Keratinocyte (primary cell): ENCODE data around the gene PMIS2. TPM values are rescaled to one million over a fixed set of nuclear protein-coding genes. Genes with fewer than 3 reads are reported as not detected.

Source experiments
- DNase-seq: peaks from one replicate; pipeline ENCODE4 v3.0.0-alpha.2; 2011; ENCODE audit warnings: low read depth, missing footprints, low spot score
- FAIRE-seq: peaks from 2 replicates; lab custom pipeline; 2011; peaks lifted over from hg19 to GRCh38; lab: Jason Lieb, UNC
- H2AFZ ChIP-seq: 2 replicates; pipeline ENCODE4 v1.6.0; 2012; ENCODE audit warnings: low read length, control low read depth, inconsistent platforms; ENCODE audit not compliant: control insufficient read depth
- H3K27ac ChIP-seq: 2 replicates; pipeline ENCODE4 v1.5.1; 2011; ENCODE audit warnings: low read length; ENCODE audit not compliant: control insufficient read depth, insufficient read depth
- H3K27me3 ChIP-seq: 3 replicates; pipeline ENCODE4 v1.6.0; 2011; ENCODE audit warnings: low read length; ENCODE audit not compliant: control insufficient read depth, insufficient read depth; ENCODE audit errors: extremely low read depth
- H3K36me3 ChIP-seq, 2 experiments: 2 replicates in 1 of 2; 3 replicates in 1 of 2; pipeline ENCODE4 v1.5.1; 2011; ENCODE audit warnings: low read length in 2 of 2, mild to moderate bottlenecking in 1 of 2; ENCODE audit not compliant: control insufficient read depth in 2 of 2, insufficient read depth in 2 of 2; ENCODE audit errors: extremely low read depth in 1 of 2
- H3K4me1 ChIP-seq: 3 replicates; pipeline ENCODE4 v1.5.1; 2011; ENCODE audit warnings: low read length; ENCODE audit not compliant: control insufficient read depth, insufficient read depth; ENCODE audit errors: extremely low read depth
- H3K4me2 ChIP-seq: 3 replicates; pipeline ENCODE4 v1.6.0; 2011; ENCODE audit warnings: low read depth, low read length; ENCODE audit not compliant: control insufficient read depth, insufficient read depth; ENCODE audit errors: extremely low read depth
- H3K4me3 ChIP-seq, 3 experiments: fragments of 200-600 bp in 1 of 3; sonication (generic) in 1 of 3; 2 replicates in 2 of 3; 3 replicates in 1 of 3; pipeline ENCODE4 v1.5.1; 2011 to 2016; ENCODE audit warnings: low read length in 3 of 3, mild to moderate bottlenecking in 3 of 3, control low read depth in 2 of 3, inconsistent platforms in 1 of 3, low read depth in 1 of 3, mixed read lengths in 1 of 3, mixed run types in 1 of 3, moderate library complexity in 1 of 3; ENCODE audit not compliant: control insufficient read depth in 2 of 3, insufficient read depth in 2 of 3; ENCODE audit errors: extremely low read depth in 1 of 3
- H3K79me2 ChIP-seq: 2 replicates; pipeline ENCODE4 v1.6.0; 2012; ENCODE audit warnings: low read length; ENCODE audit not compliant: control insufficient read depth, insufficient read depth
- H3K9ac ChIP-seq: 3 replicates; pipeline ENCODE4 v1.6.0; 2011; ENCODE audit warnings: low read length; ENCODE audit not compliant: control insufficient read depth, insufficient read depth; ENCODE audit errors: extremely low read depth
- H3K9me1 ChIP-seq: 3 replicates; pipeline ENCODE4 v1.6.0; 2011; ENCODE audit warnings: low read length; ENCODE audit not compliant: control insufficient read depth, insufficient read depth; ENCODE audit errors: extremely low read depth
- H3K9me3 ChIP-seq: 2 replicates; pipeline ENCODE4 v1.5.1; 2012; ENCODE audit warnings: low read depth, low read length; ENCODE audit not compliant: control insufficient read depth
- H4K20me1 ChIP-seq: 3 replicates; pipeline ENCODE4 v1.6.0; 2011; ENCODE audit warnings: low read length; ENCODE audit not compliant: control insufficient read depth, insufficient read depth; ENCODE audit errors: extremely low read depth
- EZH2 ChIP-seq: IDR thresholded peaks from one replicate; pipeline ENCODE4 v1.6.1; 2012; ENCODE audit warnings: inconsistent platforms, mild to moderate bottlenecking, low read length, moderate library complexity
- dilution Hi-C: fragments of 300-500 bp; cut with MboI; formaldehyde crosslinking; loops from one replicate; pipeline ENCODE4 v1.7.0; 2020; ENCODE audit warnings: low sequenced_read_pairs; ENCODE audit not compliant: extremely low pct_ligation_motif_present
- polyA plus RNA-seq, 5 experiments: library from polyadenylated mRNA; depleted of rRNA in 3 of 5; stranded (reverse) in 3 of 5; stranded (forward) in 1 of 5; unstranded in 1 of 5; fragments of >200 nt; gene quantifications; 1 replicate in 1 of 5; 2 replicates in 3 of 5; 3 replicates in 1 of 5; pipeline versions ENCODE4 v1.2.1 to v1.2.3, GENCODE V29; 2011 to 2012; ENCODE audit warnings: missing spikeins in 2 of 5, low read depth in 1 of 5, low replicate concordance in 1 of 5
- TF ChIP-seq, protein P1 (sequence below), 3 experiments: IDR thresholded peaks in 1 of 3; conservative IDR thresholded peaks in 1 of 3; optimal IDR thresholded peaks in 1 of 3; 2 replicates in 2 of 3; 3 replicates in 1 of 3; pipeline versions ENCODE3 to v1.5.1; 2011; ENCODE audit warnings: low read length in 3 of 3, mild to moderate bottlenecking in 3 of 3, moderate library complexity in 2 of 3, control low read depth in 1 of 3, inconsistent platforms in 1 of 3; ENCODE audit not compliant: insufficient read depth in 2 of 3; ENCODE audit errors: extremely low read depth in 1 of 3

The PMIS2 gene
- polyA plus RNA-seq, 1 donor (not counting 4 experiments of a cell fraction or from before 2014, with no cell fraction given), result not detected

- Histone ChIP-seq H3K9me3 (no peaks in the 10 kb centered on the region), H3K79me2 (peaks cover 32% of the 10 kb centered on the region), H3K36me3 (peaks cover 9 to 15% of the 10 kb centered on the region in 2 experiments), H3K4me2 (peak overlapping the region; percentile 90), H3K9ac (peak overlapping the region; percentile 93), H3K4me1 (peaks cover 15% of the 10 kb centered on the region), H3K9me1 (no peaks in the 10 kb centered on the region), H3K27ac (peak overlapping the region; percentile 88), H3K27me3 (no peaks in the 10 kb centered on the region), H2AFZ (no peak overlapping the region), H3K4me3 (peak overlapping the region; percentile 87 to 96 (median 90)), H4K20me1 (no peaks in the 10 kb centered on the region)
- dilution Hi-C loops, result no loop called here
- FAIRE-seq, result no peak
- DNase-seq, result no peak
- TF ChIP-seq EZH2, result no peak
- TF ChIP-seq, protein P1, sequence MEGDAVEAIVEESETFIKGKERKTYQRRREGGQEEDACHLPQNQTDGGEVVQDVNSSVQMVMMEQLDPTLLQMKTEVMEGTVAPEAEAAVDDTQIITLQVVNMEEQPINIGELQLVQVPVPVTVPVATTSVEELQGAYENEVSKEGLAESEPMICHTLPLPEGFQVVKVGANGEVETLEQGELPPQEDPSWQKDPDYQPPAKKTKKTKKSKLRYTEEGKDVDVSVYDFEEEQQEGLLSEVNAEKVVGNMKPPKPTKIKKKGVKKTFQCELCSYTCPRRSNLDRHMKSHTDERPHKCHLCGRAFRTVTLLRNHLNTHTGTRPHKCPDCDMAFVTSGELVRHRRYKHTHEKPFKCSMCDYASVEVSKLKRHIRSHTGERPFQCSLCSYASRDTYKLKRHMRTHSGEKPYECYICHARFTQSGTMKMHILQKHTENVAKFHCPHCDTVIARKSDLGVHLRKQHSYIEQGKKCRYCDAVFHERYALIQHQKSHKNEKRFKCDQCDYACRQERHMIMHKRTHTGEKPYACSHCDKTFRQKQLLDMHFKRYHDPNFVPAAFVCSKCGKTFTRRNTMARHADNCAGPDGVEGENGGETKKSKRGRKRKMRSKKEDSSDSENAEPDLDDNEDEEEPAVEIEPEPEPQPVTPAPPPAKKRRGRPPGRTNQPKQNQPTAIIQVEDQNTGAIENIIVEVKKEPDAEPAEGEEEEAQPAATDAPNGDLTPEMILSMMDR (optimal IDR thresholded peaks at IDR 0.05 in 1 of 3, IDR thresholded peaks at IDR 0.05 in 1 of 3, conservative IDR thresholded peaks at IDR 0.05 in 1 of 3; ENCODE audit: extremely low read depth in 1 of 3, insufficient read depth in 2 of 3, low read length in 3 of 3), result no peak
Measured at GRCh38 chr19:35544110-35544802, 41.7 kb upstream of the PMIS2 start.

DNA sequence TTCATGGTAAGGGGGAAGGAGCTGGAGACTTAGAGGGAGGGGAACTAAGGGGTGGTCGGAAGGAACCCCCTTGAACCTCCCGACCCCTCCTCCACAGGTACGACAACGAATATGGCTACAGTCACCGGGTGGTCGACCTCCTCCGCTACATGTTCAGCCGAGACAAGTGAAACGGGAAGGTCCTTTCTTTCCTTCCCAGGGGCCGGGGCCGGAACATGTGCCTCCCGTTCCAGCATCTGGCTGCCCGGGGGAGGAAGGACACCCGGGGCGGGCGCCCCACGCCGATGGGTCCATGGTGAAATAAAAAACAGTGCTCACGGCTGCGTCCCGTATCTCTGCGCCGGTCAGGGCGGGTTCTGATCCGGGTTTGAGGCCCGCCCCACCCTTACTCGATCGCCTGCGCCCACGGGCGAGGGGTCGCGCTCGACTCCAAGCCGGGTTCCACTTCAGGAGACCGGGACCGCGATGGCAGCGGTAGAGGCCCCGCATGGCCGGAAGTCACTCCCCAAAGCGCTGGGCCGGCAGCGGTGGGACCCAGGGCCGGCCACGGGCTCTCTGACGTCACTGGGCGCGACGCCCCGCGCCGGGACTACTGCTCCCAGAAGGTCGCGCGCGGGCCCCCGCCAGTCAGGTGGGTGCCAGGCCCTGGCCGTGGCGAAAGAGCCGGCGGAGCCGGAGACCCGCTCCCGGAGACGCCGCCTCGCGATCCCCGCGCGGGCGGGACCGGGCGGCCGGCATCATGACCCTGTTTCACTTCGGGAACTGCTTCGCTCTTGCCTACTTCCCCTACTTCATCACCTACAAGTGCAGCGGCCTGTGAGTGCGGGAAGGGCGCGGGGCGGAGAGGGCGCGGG is 40.7 kb upstream of the PMIS2 start, which contains the start of gene TMEM147:
Gene TMEM147, plus strand, starts transcription at position 626 of the 854 bp plus-strand sequence. Its CDS starts 114 bp downstream, at position 740.
- peak; percentile 43 for FAIRE-seq
- peaks cover 32% of the 10 kb centered on the region for H3K79me2 ChIP-seq
- peak within 1 kb of the TSS; percentile 87 for H2AFZ ChIP-seq
- H3K36me3 ChIP-seq, result peaks cover 8 to 15% of the 10 kb centered on the region in 2 experiments
- peak within 1 kb of the TSS; percentile 93 for H3K9ac ChIP-seq
- H3K4me2 ChIP-seq, result peak within 1 kb of the TSS; percentile 98
- H3K27me3 ChIP-seq, result no peaks in the 10 kb centered on the region
- H3K9me3 ChIP-seq, result no peaks in the 10 kb centered on the region
- H3K9me1 ChIP-seq, result no peaks in the 10 kb centered on the region
- peak within 1 kb of the TSS; percentile 88 for H3K27ac ChIP-seq
- no peaks in the 10 kb centered on the region for H4K20me1 ChIP-seq
- H3K4me3 ChIP-seq, result peak within 1 kb of the TSS; percentile 87 to 96 (median 90)
- dilution Hi-C loops, result no loop called here
- no peak for DNase-seq
- peaks cover 15% of the 10 kb centered on the region for H3K4me1 ChIP-seq
- TF ChIP-seq EZH2, result no peak
- TF ChIP-seq, protein P1 (optimal IDR thresholded peaks at IDR 0.05 in 1 of 3, IDR thresholded peaks at IDR 0.05 in 1 of 3, conservative IDR thresholded peaks at IDR 0.05 in 1 of 3; ENCODE audit: extremely low read depth in 1 of 3, insufficient read depth in 2 of 3, low read length in 3 of 3), result no peak
